H9 (cell line): Measurements from ENCODE around the gene ANO9. TPM values are rescaled to one million over a fixed set of nuclear protein-coding genes. Genes with fewer than 3 reads are reported as not detected.

Source experiments
- DNase-seq: peaks from one replicate; pipeline ENCODE4 v3.0.0-alpha.2; 2017
- H2AFZ ChIP-seq: one replicate; pipeline ENCODE4 v1.6.1; 2013; ENCODE audit warnings: mild to moderate bottlenecking, low read length, control low read depth, moderate library complexity
- H2AK5ac ChIP-seq: 2 replicates; pipeline ENCODE4 v1.6.1; 2013; ENCODE audit warnings: low read length, control low read depth, mixed read lengths; ENCODE audit not compliant: insufficient read length
- H2BK120ac ChIP-seq: one replicate; pipeline ENCODE4 v1.6.1; 2013; ENCODE audit warnings: low read depth, mild to moderate bottlenecking, low read length, control low read depth, inconsistent platforms; ENCODE audit not compliant: poor library complexity, severe bottlenecking
- H2BK12ac ChIP-seq: 2 replicates; pipeline ENCODE4 v1.6.1; 2013; ENCODE audit warnings: low read length, control low read depth, mixed read lengths, low read depth; ENCODE audit not compliant: insufficient read length
- H2BK15ac ChIP-seq: 2 replicates; pipeline ENCODE4 v1.6.1; 2013; ENCODE audit warnings: low read depth, low read length, control low read depth
- H2BK20ac ChIP-seq: one replicate; pipeline ENCODE4 v1.6.1; 2013; ENCODE audit warnings: low read depth, mild to moderate bottlenecking, low read length, control low read depth, inconsistent platforms; ENCODE audit not compliant: poor library complexity, severe bottlenecking
- H2BK5ac ChIP-seq: 2 replicates; pipeline ENCODE4 v1.6.1; 2013; ENCODE audit warnings: low read length, control low read depth, mixed read lengths; ENCODE audit not compliant: insufficient read length
- H3K14ac ChIP-seq: 2 replicates; pipeline ENCODE4 v1.6.1; 2013; ENCODE audit warnings: low read length, control low read depth; ENCODE audit not compliant: insufficient read depth
- H3K18ac ChIP-seq: 2 replicates; pipeline ENCODE4 v1.6.1; 2013; ENCODE audit warnings: low read depth, mild to moderate bottlenecking, mixed read lengths, low read length, control low read depth; ENCODE audit not compliant: insufficient read length
- H3K23ac ChIP-seq: 2 replicates; pipeline ENCODE4 v1.6.1; 2013; ENCODE audit warnings: low read length, control low read depth, mixed read lengths, low read depth; ENCODE audit not compliant: insufficient read length
- H3K23me2 ChIP-seq: 2 replicates; pipeline ENCODE4 v1.6.1; 2013; ENCODE audit warnings: low read depth, mild to moderate bottlenecking, mixed read lengths, low read length, control low read depth; ENCODE audit not compliant: insufficient read length, poor library complexity, severe bottlenecking
- H3K27ac ChIP-seq: 2 replicates; pipeline ENCODE4 v1.5.1; 2013; ENCODE audit warnings: low read length, control low read depth, mixed read lengths, low read depth; ENCODE audit not compliant: insufficient read length
- H3K27me3 ChIP-seq: 2 replicates; pipeline ENCODE4 v1.6.1; 2013; ENCODE audit warnings: low read length, control low read depth, inconsistent platforms; ENCODE audit not compliant: insufficient read depth
- H3K4ac ChIP-seq: 2 replicates; pipeline ENCODE4 v1.6.1; 2013; ENCODE audit warnings: low read depth, mild to moderate bottlenecking, control low read depth, inconsistent platforms, low read length, moderate library complexity
- H3K4me1 ChIP-seq: 2 replicates; pipeline ENCODE4 v1.6.1; 2013; ENCODE audit warnings: low read length, control low read depth, inconsistent platforms; ENCODE audit not compliant: insufficient read depth
- H3K4me2 ChIP-seq: 2 replicates; pipeline ENCODE4 v1.6.1; 2013; ENCODE audit warnings: low read length, control low read depth, mixed read lengths; ENCODE audit not compliant: insufficient read length, insufficient read depth
- H3K56ac ChIP-seq: 2 replicates; pipeline ENCODE4 v1.6.1; 2013; ENCODE audit warnings: low read depth, mild to moderate bottlenecking, mixed read lengths, low read length, control low read depth; ENCODE audit not compliant: insufficient read length
- H3K79me1 ChIP-seq: 2 replicates; pipeline ENCODE4 v1.6.1; 2013; ENCODE audit warnings: low read depth, mild to moderate bottlenecking, moderate library complexity, low read length, control low read depth, inconsistent platforms; ENCODE audit not compliant: insufficient read depth, poor library complexity, severe bottlenecking
- H3K79me2 ChIP-seq: 2 replicates; pipeline ENCODE4 v1.6.1; 2013; ENCODE audit warnings: low read length, control low read depth, inconsistent platforms; ENCODE audit not compliant: insufficient read depth
- H3K9ac ChIP-seq: 2 replicates; pipeline ENCODE4 v1.6.1; 2013; ENCODE audit warnings: low read length, control low read depth, mixed read lengths; ENCODE audit not compliant: insufficient read length; ENCODE audit errors: extremely low read depth
- H3K9me3 ChIP-seq: one replicate; pipeline ENCODE4 v1.6.1; 2013; ENCODE audit warnings: low read depth, low read length, inconsistent platforms; ENCODE audit not compliant: control insufficient read depth
- H3T11ph ChIP-seq: one replicate; pipeline ENCODE4 v1.6.1; 2013; ENCODE audit warnings: mild to moderate bottlenecking, low read length, control low read depth, inconsistent platforms
- H4K20me1 ChIP-seq: one replicate; pipeline ENCODE4 v1.6.1; 2013; ENCODE audit not compliant: control insufficient read depth, insufficient read length, insufficient read depth
- H4K5ac ChIP-seq: 2 replicates; pipeline ENCODE4 v1.6.1; 2013; ENCODE audit warnings: low read depth, mild to moderate bottlenecking, mixed read lengths, low read length, control low read depth; ENCODE audit not compliant: insufficient read length
- H4K8ac ChIP-seq: replicated peaks from 2 replicates; pipeline ENCODE4 v1.6.1; 2013; ENCODE audit warnings: low read length, control low read depth, mixed read lengths, low read depth; ENCODE audit not compliant: insufficient read length
- H4K91ac ChIP-seq: 2 replicates; pipeline ENCODE4 v1.6.1; 2013; ENCODE audit warnings: low read depth, mild to moderate bottlenecking, moderate library complexity, mixed read lengths, low read length, control low read depth; ENCODE audit not compliant: insufficient read length
- H3K27ac Mint-ChIP-seq, 3 experiments: 2 replicates in 2 of 3; 3 replicates in 1 of 3; pipeline ENCODE4 v1.8.0; 2020 to 2021; ENCODE audit warnings: mixed read lengths in 3 of 3, mild to moderate bottlenecking in 1 of 3, moderate library complexity in 1 of 3
- H3K27me3 Mint-ChIP-seq: 2 replicates; pipeline ENCODE4 v1.8.0; 2021; ENCODE audit warnings: low read depth, mild to moderate bottlenecking, moderate library complexity, mixed read lengths
- H3K36me3 Mint-ChIP-seq, 3 experiments: 2 replicates in 2 of 3; 3 replicates in 1 of 3; pipeline ENCODE4 v1.8.0; 2020 to 2021; ENCODE audit warnings: low read depth in 3 of 3, mixed read lengths in 3 of 3; ENCODE audit not compliant: insufficient read depth in 1 of 3
- H3K4me1 Mint-ChIP-seq, 2 experiments: 2 replicates each; pipeline ENCODE4 v1.8.0; 2020; ENCODE audit warnings: mixed read lengths in 2 of 2
- H3K4me3 Mint-ChIP-seq, 2 experiments: 2 replicates in 1 of 2; 3 replicates in 1 of 2; pipeline ENCODE4 v1.8.0; 2020 to 2021; ENCODE audit warnings: mild to moderate bottlenecking in 2 of 2, mixed read lengths in 2 of 2, moderate library complexity in 1 of 2
- H3K9me3 Mint-ChIP-seq, 2 experiments: 2 replicates in 1 of 2; 3 replicates in 1 of 2; pipeline ENCODE4 v1.8.0; 2020; ENCODE audit warnings: mild to moderate bottlenecking in 2 of 2, mixed read lengths in 2 of 2, moderate library complexity in 1 of 2
- WGBS: extraction: QIAGEN DNeasy Blood & Tissue Kit; methylation state at CpG from one replicate; pipeline ENCODE4 v1.1.7; 2013; ENCODE audit warnings: missing lambda C conversion rate, low lambda C conversion rate, mixed read lengths; ENCODE audit not compliant: insufficient read length; ENCODE audit errors: extremely low coverage; 5-methylcytosine and 5-hydroxymethylcytosine counted together
- total RNA-seq: library from RNA; stranded (reverse); gene quantifications from 2 replicates; pipeline ENCODE4 v1.2.1, GENCODE V29; 2021
- TF ChIP-seq, protein P1 (sequence below): fragments of 200-600 bp; sonication (generic); conservative IDR thresholded peaks from 3 replicates; pipeline ENCODE4 v1.8.0; 2021; ENCODE audit warnings: antibody characterized with exemption, mild to moderate bottlenecking

ANO9 gene
- total RNA-seq, 1 experiment from 2014 or later, result 13.1 TPM

DNA sequence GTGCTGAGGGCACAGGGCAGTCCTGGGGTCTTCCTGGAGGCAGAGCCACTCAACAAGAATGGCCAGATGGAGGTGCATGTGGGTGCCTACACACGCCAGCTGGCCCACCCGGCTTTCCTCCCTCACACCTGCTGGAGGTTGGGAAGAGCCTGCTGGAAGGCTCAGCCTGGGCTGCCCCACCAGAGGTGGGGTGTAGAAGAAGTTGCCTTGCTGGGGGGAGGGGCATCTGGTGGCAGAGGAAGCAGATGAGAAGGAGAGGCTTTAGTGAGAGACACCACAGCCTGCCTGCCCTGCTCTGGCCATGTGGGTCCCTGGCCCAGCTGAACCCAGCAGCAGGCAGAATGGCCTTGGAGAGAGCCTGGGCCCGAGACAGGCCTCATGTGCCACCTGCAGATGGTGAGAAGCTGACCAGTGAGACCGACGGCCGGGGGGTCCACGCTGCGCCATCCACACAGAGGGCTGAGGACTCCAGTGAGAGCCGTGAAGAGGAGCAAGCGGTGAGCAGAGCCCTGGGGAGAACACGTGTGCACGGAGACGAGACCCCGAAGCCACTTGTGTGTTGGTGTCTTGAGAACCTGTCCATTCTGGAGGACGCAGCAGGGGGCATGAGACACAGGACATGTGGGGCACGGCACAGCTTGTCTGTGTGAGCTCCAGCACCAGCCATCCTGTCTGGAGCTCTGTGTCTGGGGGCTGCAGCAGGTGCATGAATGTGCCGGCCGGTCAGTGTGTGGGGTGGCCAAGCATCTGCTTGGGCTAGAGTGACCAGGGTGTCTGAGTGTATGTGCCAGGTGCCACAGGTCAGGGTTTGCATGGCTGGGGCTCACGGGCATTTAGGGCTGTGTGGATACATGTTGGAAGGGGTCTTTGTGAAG, 69.9 kb downstream of the ANO9 start:
- Histone ChIP-seq H4K5ac (no peak overlapping the region), H4K91ac (no peak overlapping the region), H3K4me2 (no peak overlapping the region), H3K27me3 (no peaks in the 10 kb centered on the region), H3K18ac (no peak overlapping the region), H2BK15ac (no peak overlapping the region), H3K27ac (no peak overlapping the region), H3K14ac (no peak overlapping the region), H4K8ac (no peak overlapping the region), H3K4me1 (no peaks in the 10 kb centered on the region), H2BK5ac (no peak overlapping the region), H2AK5ac (no peak overlapping the region), H3K4ac (no peak overlapping the region), H3T11ph (no peak overlapping the region), H2BK20ac (no peak overlapping the region), H4K20me1 (no peaks in the 10 kb centered on the region), H2BK120ac (no peak overlapping the region), H3K23me2 (no peaks in the 10 kb centered on the region), H3K56ac (no peak overlapping the region), H3K23ac (no peak overlapping the region), H3K9ac (no peak overlapping the region), H3K79me1 (peaks cover 9% of the 10 kb centered on the region), H2BK12ac (no peak overlapping the region), H3K9me3 (no peaks in the 10 kb centered on the region), H3K79me2 (no peaks in the 10 kb centered on the region), H2AFZ (no peak overlapping the region)
- TF ChIP-seq, protein P1, sequence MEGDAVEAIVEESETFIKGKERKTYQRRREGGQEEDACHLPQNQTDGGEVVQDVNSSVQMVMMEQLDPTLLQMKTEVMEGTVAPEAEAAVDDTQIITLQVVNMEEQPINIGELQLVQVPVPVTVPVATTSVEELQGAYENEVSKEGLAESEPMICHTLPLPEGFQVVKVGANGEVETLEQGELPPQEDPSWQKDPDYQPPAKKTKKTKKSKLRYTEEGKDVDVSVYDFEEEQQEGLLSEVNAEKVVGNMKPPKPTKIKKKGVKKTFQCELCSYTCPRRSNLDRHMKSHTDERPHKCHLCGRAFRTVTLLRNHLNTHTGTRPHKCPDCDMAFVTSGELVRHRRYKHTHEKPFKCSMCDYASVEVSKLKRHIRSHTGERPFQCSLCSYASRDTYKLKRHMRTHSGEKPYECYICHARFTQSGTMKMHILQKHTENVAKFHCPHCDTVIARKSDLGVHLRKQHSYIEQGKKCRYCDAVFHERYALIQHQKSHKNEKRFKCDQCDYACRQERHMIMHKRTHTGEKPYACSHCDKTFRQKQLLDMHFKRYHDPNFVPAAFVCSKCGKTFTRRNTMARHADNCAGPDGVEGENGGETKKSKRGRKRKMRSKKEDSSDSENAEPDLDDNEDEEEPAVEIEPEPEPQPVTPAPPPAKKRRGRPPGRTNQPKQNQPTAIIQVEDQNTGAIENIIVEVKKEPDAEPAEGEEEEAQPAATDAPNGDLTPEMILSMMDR, result no peak
- Mint-ChIP-seq H3K4me3 (no peak overlapping the region; a peak in 1 of 5 replicates), H3K27ac (peak overlapping the region in 1 of 3 experiments; percentile 85; a peak in 4 of 7 replicates), H3K27me3 (peaks cover 6% of the 10 kb centered on the region; the same call in 1 of the 2 replicates), H3K9me3 (peaks cover 0 to 4% of the 10 kb centered on the region in 2 experiments; a peak in 2 of 5 replicates), H3K4me1 (peaks cover 17 to 25% of the 10 kb centered on the region in 2 experiments), H3K36me3 (peaks cover 32 to 40% (median 32%) of the 10 kb centered on the region in 3 experiments)
- no CpG with 5 or more reads among the region's 19 CpGs for WGBS
- DNase-seq, result no peak
